ENCODE measurements around the gene VANGL2. TPM values are rescaled to one million over a fixed set of nuclear protein-coding genes. Genes with fewer than 3 reads are reported as not detected.

Gene VANGL2
- polyA plus RNA-seq (2012; ENCODE audit: insufficient read depth, insufficient read length) = 0.97 TPM

- peak within 1 kb of the TSS; percentile 58 for H3K4me3 ChIP-seq (ENCODE audit: low read length)
- DNase-seq (ENCODE audit: low read depth, low spot score) = no peak
These were observed at the start of gene VANGL2 for GRCh38 chr1:160400223-160400645. Gene VANGL2 (plus strand): TSS chr1:160400564. CDS start chr1:160415838, 15,274 bp downstream.

- DNase-seq (ENCODE audit: low read depth, low spot score) = no peak
- no peak overlapping the region for H3K4me3 ChIP-seq (ENCODE audit: low read length)
These were observed 48.7 kb upstream of the VANGL2 start for GRCh38 chr1:160351629-160352028.

GRCh38 chr1:160352555-160352954, 47.8 kb upstream of the VANGL2 start:
- no peak for DNase-seq (ENCODE audit: low read depth, low spot score)

GRCh38 chr1:160353223-160353622, 47.1 kb upstream of the VANGL2 start:
- DNase-seq (ENCODE audit: low read depth, low spot score) = no peak

More at GRCh38 chr1:160352555-160352954, 47.8 kb upstream of the VANGL2 start:
- no peak overlapping the region for H3K4me3 ChIP-seq (ENCODE audit: low read length)

GRCh38 chr1:160354388-160354985, 45.9 kb upstream of the VANGL2 start:
- no peak overlapping the region for H3K4me3 ChIP-seq (ENCODE audit: low read length)
- DNase-seq (ENCODE audit: low read depth, low spot score) = peak; percentile 28

More at GRCh38 chr1:160353223-160353622, 47.1 kb upstream of the VANGL2 start:
- no peak overlapping the region for H3K4me3 ChIP-seq (ENCODE audit: low read length)

- H3K4me3 ChIP-seq (ENCODE audit: low read length) = no peak overlapping the region
- no peak for DNase-seq (ENCODE audit: low read depth, low spot score)
These were observed 42.9 kb upstream of the VANGL2 start for GRCh38 chr1:160357286-160358002.

GRCh38 chr1:160358073-160358472, 42.3 kb upstream of the VANGL2 start:
- H3K4me3 ChIP-seq (ENCODE audit: low read length) = no peak overlapping the region
- no peak for DNase-seq (ENCODE audit: low read depth, low spot score)

GRCh38 chr1:160359559-160360226, 40.7 kb upstream of the VANGL2 start:
- DNase-seq (ENCODE audit: low read depth, low spot score) = no peak
- no peak overlapping the region for H3K4me3 ChIP-seq (ENCODE audit: low read length)

GRCh38 chr1:160360227-160360695, 40.1 kb upstream of the VANGL2 start:
- DNase-seq (ENCODE audit: low read depth, low spot score) = no peak
- H3K4me3 ChIP-seq (ENCODE audit: low read length) = no peak overlapping the region

- no peak overlapping the region for H3K4me3 ChIP-seq (ENCODE audit: low read length)
- DNase-seq (ENCODE audit: low read depth, low spot score) = no peak
These were observed 39.2 kb upstream of the VANGL2 start for GRCh38 chr1:160361199-160361598.

- DNase-seq (ENCODE audit: low read depth, low spot score) = no peak
These were observed 38.6 kb upstream of the VANGL2 start for GRCh38 chr1:160361814-160362167.

GRCh38 chr1:160362168-160362957, 38.0 kb upstream of the VANGL2 start:
- DNase-seq (ENCODE audit: low read depth, low spot score) = no peak
- no peak overlapping the region for H3K4me3 ChIP-seq (ENCODE audit: low read length)

More at GRCh38 chr1:160361814-160362167, 38.6 kb upstream of the VANGL2 start:
- no peak overlapping the region for H3K4me3 ChIP-seq (ENCODE audit: low read length)

GRCh38 chr1:160363010-160363409, 37.4 kb upstream of the VANGL2 start:
- no peak overlapping the region for H3K4me3 ChIP-seq (ENCODE audit: low read length)
- no peak for DNase-seq (ENCODE audit: low read depth, low spot score)

GRCh38 chr1:160363951-160364735, 36.2 kb upstream of the VANGL2 start:
- no peak overlapping the region for H3K4me3 ChIP-seq (ENCODE audit: low read length)
- DNase-seq (ENCODE audit: low read depth, low spot score) = no peak

GRCh38 chr1:160365325-160365724, 35.0 kb upstream of the VANGL2 start:
- no peak overlapping the region for H3K4me3 ChIP-seq (ENCODE audit: low read length)
- no peak for DNase-seq (ENCODE audit: low read depth, low spot score)

GRCh38 chr1:160366731-160367515, 33.4 kb upstream of the VANGL2 start, which contains the start of gene NHLH1:
Gene NHLH1 (plus strand): TSS chr1:160367071. CDS start chr1:160370732, 3,661 bp downstream.
- H3K4me3 ChIP-seq (ENCODE audit: low read length) = no peak within 1 kb of the TSS
- no peak for DNase-seq (ENCODE audit: low read depth, low spot score)

GRCh38 chr1:160367516-160367900, 32.9 kb upstream of the VANGL2 start:
- DNase-seq (ENCODE audit: low read depth, low spot score) = no peak

More at GRCh38 chr1:160367516-160367900, 32.9 kb upstream of the VANGL2 start:
- H3K4me3 ChIP-seq (ENCODE audit: low read length) = no peak overlapping the region
